HG03565 (cell line): ENCODE data around the gene FREM1.

Experiments
- ATAC-seq: cut with Tn5 transposase; IDR thresholded peaks from one replicate; pipeline ENCODE4 v1.9.1; 2021; ENCODE audit warnings: mild to moderate bottlenecking, moderate library complexity; ENCODE audit not compliant: unreplicated experiment

Gene FREM1

DNA sequence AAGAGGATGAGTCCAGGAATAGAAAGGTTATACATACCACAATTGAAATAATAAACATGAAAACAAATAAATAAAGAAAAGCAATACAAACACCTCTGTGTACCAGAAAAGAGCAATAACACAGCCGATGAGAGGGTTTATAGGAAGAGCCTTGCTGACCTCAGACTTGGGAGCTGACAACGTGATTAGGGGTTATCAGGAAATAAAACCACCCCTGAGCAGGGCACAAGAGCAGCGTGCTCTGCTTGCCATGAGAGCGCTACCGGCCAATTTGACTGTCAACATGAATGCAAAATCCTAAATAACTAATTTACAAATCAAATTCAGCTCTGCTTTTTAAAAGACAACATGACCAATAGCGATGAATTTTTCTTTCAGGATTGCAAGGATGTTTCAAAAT, 2.6 kb upstream of the FREM1 start:
- no peak for ATAC-seq

- no peak for ATAC-seq
These were observed 818 bp upstream of the FREM1 start for GRCh38 chr9:14911046-14911445.

DNA sequence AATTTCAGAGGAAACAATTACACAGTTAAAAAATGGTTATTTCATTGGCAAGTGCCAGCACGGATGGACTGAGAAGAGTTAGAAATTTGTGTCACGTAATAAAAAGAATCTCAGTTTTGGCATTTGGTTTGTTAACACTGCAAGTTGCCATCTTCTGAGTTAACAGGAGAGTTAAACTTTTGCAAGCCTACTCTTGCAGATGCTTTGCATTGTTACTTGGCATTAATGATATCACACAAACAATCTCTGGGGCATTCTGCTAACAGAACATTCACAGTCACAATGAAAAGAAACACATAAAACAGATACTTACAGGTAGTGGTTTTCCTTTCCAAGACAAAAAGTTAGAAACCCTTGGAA, 647 bp downstream of the FREM1 start:
- ATAC-seq: no peak

GRCh38 chr9:14909181-14909580, 1.0 kb downstream of the FREM1 start:
- ATAC-seq: no peak

DNA sequence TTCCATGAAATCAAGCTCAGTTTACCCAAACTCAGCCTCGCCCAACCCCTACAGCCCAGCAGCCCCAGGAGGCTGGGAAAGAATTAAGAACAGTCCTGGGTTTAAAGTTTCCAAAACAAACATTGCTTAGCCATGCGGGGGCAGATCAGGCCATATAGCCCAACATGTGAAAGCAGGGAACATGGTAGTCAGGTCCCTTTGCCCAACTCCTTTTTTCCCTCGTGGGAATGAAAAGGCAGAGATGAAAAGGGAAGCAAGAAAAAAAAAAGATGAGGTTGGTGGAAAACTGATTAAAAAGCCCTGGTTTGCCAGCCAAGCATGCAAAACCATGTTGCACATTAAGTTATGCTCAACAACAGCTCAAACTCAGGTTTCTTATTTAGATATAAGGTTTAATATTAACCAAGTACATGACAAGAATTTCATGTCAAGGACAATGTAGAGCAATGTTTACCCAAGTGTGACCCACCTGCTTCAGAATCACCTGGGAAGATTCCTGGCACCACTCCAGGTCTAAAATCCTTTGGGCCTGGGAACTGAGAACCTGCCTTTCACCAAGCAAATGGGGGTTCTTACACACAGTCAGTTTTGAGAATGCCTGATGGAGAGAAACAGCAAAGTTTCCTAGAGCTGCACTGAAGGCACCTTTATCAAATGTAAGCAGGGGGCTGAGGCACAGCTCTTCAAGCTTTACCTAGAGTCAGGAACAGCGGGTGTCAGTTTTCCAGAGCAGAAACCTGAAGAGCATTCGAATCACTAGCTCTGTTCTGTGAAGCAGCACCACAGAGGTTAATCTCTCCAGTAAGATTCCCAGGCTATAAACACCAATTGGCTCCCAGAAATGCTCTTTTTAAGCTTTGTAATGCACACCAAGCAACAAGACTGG, 1.7 kb downstream of the FREM1 start:
- no peak for ATAC-seq

DNA sequence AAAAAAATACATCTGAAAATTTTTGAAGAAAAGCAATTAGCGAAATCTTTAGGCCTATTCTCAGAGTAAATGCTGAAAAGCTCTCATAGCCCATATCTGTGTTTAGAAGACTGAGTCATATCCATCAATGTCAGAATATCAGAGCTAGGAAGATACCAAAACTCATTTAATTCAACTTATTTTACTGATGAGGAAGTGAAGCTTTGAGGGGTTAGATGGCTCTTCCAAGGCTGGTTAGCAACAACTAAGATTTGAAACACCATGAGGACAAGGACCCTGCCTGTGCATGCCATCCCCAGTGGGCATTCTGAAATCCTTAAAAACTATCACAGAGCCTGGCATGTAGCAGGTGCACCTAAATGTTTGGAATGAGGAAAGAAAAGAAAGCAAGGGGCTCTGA, 2.5 kb downstream of the FREM1 start:
- ATAC-seq: no peak

DNA sequence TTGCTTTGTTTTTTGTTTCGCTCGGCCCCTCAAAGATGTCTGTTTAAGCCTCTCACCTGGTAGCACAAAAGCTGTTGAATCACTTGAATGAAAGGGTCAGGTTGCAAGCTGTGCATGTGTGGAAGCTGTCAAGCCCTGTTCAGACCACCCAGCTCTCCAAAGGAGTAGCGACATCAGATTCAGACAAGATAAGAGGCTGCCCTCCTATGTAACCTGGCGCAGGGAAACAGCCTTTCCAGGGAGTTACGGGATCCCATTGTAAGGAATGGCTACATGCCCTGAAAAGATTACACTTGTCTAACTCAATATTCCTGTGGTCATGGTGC, 2.9 kb downstream of the FREM1 start:
- no peak for ATAC-seq

DNA sequence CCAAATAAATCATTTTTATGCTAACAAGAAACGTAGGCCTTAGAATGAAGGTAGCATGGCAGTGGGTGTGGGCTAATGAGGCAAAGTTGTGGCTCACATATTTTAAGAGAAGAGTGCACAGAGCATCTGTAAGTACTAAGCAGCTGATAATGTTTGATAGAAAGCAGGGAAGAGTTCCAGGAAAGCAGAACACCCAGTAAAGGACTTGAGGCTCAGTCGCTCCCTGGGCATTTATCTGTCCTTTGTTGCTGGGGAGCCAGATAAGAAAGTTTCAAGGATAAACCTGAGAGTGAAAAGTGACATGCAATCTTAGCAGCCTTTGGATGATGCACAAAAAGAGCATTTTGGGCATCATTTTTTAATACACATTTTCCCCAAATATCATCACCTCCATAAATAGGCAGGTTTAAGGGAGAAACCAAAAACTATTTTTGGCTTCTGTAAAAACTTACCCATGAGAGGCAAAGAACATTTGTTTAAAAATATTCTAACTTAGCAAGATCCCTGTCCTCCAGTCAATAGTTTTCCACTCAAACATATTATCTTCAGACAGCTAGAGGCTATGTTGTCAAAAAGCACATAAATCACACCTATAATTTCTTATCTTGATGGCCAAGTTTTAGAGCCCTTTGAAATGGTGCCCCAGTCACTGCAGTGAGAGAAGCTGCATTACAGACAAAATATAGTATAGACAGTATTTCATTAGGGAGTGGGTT, 3.4 kb downstream of the FREM1 start:
- no peak for ATAC-seq

- ATAC-seq: no peak
These were observed 4.2 kb downstream of the FREM1 start for GRCh38 chr9:14906000-14906399.

- ATAC-seq: no peak
These were observed 7.2 kb downstream of the FREM1 start for GRCh38 chr9:14903040-14903439.

DNA sequence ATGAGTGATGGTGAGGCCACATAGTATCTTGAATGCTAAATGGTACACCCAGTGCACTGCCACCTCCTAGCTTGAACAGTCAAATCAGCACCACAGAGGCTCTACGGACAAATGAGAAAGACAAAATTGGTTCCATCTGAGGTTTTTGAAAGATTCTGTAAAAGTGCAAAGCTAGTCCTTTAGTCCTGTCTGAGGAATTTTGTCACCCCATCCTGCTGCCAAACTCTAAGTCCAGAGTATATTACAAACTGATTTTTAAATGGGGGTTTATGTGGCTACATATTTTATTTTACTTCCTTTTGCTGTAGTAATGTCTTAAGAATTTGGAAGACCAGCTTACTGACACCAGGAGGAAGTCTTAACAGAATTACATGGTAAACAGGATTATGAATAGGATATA, 7.7 kb downstream of the FREM1 start:
- no peak for ATAC-seq

GRCh38 chr9:14899815-14900193, 10.4 kb downstream of the FREM1 start:
- no peak for ATAC-seq

- ATAC-seq: no peak
These were observed 11.0 kb downstream of the FREM1 start for GRCh38 chr9:14899042-14899814.

DNA sequence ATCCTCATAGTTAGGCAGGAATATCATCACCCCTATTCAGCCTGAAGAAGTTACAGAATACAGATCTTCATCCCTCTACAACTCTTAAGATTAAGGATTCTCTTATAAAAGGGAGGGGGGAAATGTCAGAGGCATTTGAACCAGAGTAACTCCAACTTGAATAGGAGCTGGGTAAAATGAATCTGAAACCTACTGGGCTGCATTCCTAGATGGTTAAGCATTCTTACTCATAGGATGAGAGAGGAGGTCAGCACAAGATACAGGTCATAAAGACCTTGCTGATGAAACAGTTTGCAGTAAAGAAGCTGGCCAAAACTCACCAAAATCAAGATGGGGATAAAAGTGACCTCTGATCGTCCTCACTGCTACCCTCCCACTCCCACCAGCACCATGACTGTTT, 14.4 kb downstream of the FREM1 start:
- ATAC-seq: no peak

- ATAC-seq: no peak
These were observed 16.9 kb downstream of the FREM1 start for GRCh38 chr9:14893280-14893679.

GRCh38 chr9:14891332-14891731, 18.9 kb downstream of the FREM1 start:
- ATAC-seq: no peak

DNA sequence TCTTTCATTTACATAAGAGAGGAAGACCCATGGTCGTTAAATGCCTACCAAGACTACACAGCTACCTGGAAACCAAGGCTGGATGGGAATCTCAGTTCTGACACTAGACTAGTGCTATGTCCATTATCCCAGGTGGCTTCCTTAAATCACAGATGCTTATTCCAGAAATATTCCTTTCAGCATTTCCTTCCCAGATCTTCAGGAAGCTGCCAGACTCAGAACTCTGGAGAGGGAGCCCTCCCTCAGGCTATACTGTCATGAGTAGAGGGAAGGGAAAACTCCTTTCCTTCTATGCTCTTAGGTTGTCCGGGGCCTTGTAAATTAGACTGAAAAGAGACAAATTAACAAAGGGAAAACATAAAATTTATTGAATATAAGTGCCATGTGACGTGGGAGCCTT, 20.8 kb downstream of the FREM1 start:
- ATAC-seq: no peak

DNA sequence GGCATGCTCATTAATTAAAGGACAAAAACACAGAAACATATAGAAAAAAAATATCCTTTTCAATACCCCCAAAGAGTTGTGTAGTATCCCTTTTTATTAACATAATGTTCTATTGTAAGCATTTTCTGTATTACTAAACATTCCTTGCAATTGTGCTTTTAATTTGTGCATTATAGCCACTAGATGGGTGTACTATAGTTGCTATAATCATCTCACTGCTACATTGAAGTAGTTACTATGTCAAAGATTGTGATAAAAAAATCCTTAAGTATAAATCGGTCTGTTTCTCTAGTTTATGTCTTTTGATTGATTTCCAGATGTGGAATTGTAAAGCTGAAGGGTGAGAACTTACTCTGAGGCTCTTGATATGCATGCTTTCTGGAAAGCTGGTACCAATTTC, 21.4 kb downstream of the FREM1 start:
- no peak for ATAC-seq

DNA sequence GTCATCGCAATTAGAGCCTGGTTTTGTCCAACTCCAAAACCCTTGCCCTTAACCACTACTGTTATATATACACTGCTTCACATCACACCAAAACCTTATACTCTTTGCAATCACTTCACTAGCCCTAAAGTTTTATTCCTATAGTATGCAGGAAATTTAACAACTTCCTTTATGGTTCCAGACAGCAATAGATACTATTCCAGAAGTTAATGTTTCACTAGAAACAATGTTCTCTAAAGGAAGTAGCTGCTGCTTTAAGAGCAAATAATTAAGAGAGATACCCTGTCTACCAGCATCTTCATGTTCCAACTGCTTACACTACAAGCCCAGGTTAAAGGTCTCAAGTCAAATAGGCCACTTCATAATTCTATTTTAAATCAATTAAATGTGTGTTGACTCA, 22.0 kb downstream of the FREM1 start:
- ATAC-seq: no peak

DNA sequence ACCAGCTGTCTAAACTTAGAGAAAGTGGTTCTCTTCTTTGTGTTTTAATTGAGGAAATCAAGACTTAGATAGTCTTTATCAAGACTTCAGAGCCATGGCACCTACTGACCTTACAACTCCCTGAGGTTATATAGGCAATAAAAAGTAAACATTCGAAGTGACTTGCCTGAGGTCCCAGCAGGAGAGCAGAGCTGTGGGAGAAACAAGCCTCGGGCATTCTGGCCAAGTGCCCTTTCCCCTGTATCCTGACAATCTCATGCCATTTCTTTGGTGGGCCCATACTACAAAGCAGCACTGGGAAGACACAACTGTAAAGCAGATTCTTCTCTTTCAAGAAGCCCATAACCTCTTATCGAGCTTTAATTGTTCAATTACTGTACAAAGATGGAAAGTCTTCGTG, 23.1 kb downstream of the FREM1 start:
- no peak for ATAC-seq

- no peak for ATAC-seq
These were observed 26.8 kb downstream of the FREM1 start for GRCh38 chr9:14883310-14883944.
